GM23338 (cell line): Measurements from ENCODE around the gene MAPK8IP2. TPM values are rescaled to one million over a fixed set of nuclear protein-coding genes. Genes with fewer than 3 reads are reported as not detected.

Experiments used
- ATAC-seq: fragments of 200-7000 bp; cut with Tn5 transposase; 3 replicates; pipeline ENCODE4 v1.9.1; 2020
- DNase-seq: peaks from one replicate; pipeline ENCODE4 v3.0.0-alpha.2; 2015; ENCODE audit warnings: low spot score
- H2AFZ ChIP-seq: fragments of 200-600 bp; sonication (generic); 2 replicates; pipeline ENCODE4 v1.8.0; 2016; ENCODE audit warnings: antibody characterized with exemption, mild to moderate bottlenecking, moderate library complexity
- H3F3A ChIP-seq: fragments of 200-600 bp; sonication (generic); replicated peaks from 2 replicates; pipeline ENCODE4 v1.8.0; 2017; ENCODE audit warnings: antibody characterized with exemption, mixed run types, low read depth
- H3K27ac ChIP-seq: fragments of 200-600 bp; sonication (generic); 2 replicates; pipeline ENCODE4 v1.6.1; 2016; ENCODE audit warnings: low read depth
- H3K27me3 ChIP-seq: fragments of 200-600 bp; sonication (generic); 2 replicates; pipeline ENCODE4 v1.8.0; 2016; ENCODE audit warnings: mild to moderate bottlenecking, mixed run types, moderate library complexity; ENCODE audit not compliant: insufficient read depth
- H3K36me3 ChIP-seq: fragments of 200-600 bp; sonication (generic); 2 replicates; pipeline ENCODE4 v1.8.0; 2016; ENCODE audit warnings: mild to moderate bottlenecking; ENCODE audit not compliant: insufficient read depth
- H3K4me1 ChIP-seq: fragments of 200-600 bp; sonication (generic); 2 replicates; pipeline ENCODE4 v1.8.0; 2016; ENCODE audit warnings: mild to moderate bottlenecking, moderate library complexity; ENCODE audit not compliant: insufficient read depth
- H3K4me2 ChIP-seq: fragments of 200-600 bp; sonication (generic); 2 replicates; pipeline ENCODE4 v1.7.1; 2017; ENCODE audit warnings: mixed run types
- H3K4me3 ChIP-seq: fragments of 200-600 bp; sonication (generic); 2 replicates; pipeline ENCODE4 v1.6.1; 2016; ENCODE audit warnings: mixed run types
- H3K79me2 ChIP-seq: fragments of 200-600 bp; sonication (generic); replicated peaks from 2 replicates; pipeline ENCODE4 v1.8.0; 2017; ENCODE audit warnings: mild to moderate bottlenecking; ENCODE audit not compliant: insufficient read depth
- H3K9me2 ChIP-seq: fragments of 200-600 bp; sonication (generic); 2 replicates; pipeline ENCODE4 v1.8.0; 2017; ENCODE audit not compliant: insufficient read depth
- H4K20me1 ChIP-seq: fragments of 200-600 bp; sonication (generic); replicated peaks from 2 replicates; pipeline ENCODE4 v1.8.0; 2017; ENCODE audit warnings: mild to moderate bottlenecking; ENCODE audit not compliant: insufficient read depth
- H3K27ac Mint-ChIP-seq: 2 replicates; pipeline ENCODE4 v1.8.0; 2020; ENCODE audit warnings: inconsistent platforms, mild to moderate bottlenecking, moderate library complexity, mixed read lengths
- H3K27me3 Mint-ChIP-seq: 3 replicates; pipeline ENCODE4 v1.8.0; 2022; ENCODE audit warnings: low read depth, mild to moderate bottlenecking, moderate library complexity, mixed read lengths, inconsistent platforms; ENCODE audit not compliant: insufficient read depth, poor library complexity
- H3K36me3 Mint-ChIP-seq: 3 replicates; pipeline ENCODE4 v1.8.0; 2021; ENCODE audit warnings: low read depth, mild to moderate bottlenecking, inconsistent platforms, moderate library complexity, mixed read lengths
- H3K4me1 Mint-ChIP-seq: 3 replicates; pipeline ENCODE4 v1.8.0; 2020; ENCODE audit warnings: mild to moderate bottlenecking, inconsistent platforms, mixed read lengths
- H3K4me3 Mint-ChIP-seq: 3 replicates; pipeline ENCODE4 v1.8.0; 2021; ENCODE audit warnings: moderate library complexity, mild to moderate bottlenecking, inconsistent platforms, mixed read lengths
- H3K9me3 Mint-ChIP-seq: 3 replicates; pipeline ENCODE4 v1.8.0; 2020; ENCODE audit warnings: moderate library complexity, mild to moderate bottlenecking, inconsistent platforms, mixed read lengths
- CREB1 ChIP-seq: fragments of 250-450 bp; sonication (Bioruptor Pico); IDR thresholded peaks from 2 replicates; pipeline ENCODE4 v1.5.0; 2020; ENCODE audit warnings: low read depth, mild to moderate bottlenecking, moderate library complexity
- CTCF ChIP-seq, 2 experiments: fragments of 200-600 bp in 1 of 2; sonication (generic) in 1 of 2; conservative IDR thresholded peaks; 2 replicates each; pipeline versions ENCODE4 v1.5.1 to v1.6.1; 2016 to 2017; ENCODE audit warnings: antibody characterized with exemption in 2 of 2, low read depth in 2 of 2, mild to moderate bottlenecking in 2 of 2, moderate library complexity in 1 of 2
- ETS1 ChIP-seq: IDR thresholded peaks from 2 replicates; pipeline ENCODE4 v1.6.1; 2016; ENCODE audit warnings: antibody characterized with exemption
- EZH2 ChIP-seq: fragments of 200-600 bp; sonication (generic); IDR thresholded peaks from one replicate; pipeline ENCODE4 v1.8.0; 2017; ENCODE audit warnings: antibody characterized with exemption, mild to moderate bottlenecking, low read depth; ENCODE audit not compliant: unreplicated experiment
- EZH2phosphoT487 ChIP-seq: fragments of 200-600 bp; sonication (generic); IDR thresholded peaks from one replicate; pipeline ENCODE4 v1.8.1; 2018; ENCODE audit warnings: antibody characterized with exemption; ENCODE audit not compliant: unreplicated experiment
- JUNB ChIP-seq: IDR thresholded peaks from one replicate; pipeline ENCODE4 v1.6.1; 2016; ENCODE audit warnings: antibody characterized with exemption; ENCODE audit not compliant: unreplicated experiment
- NANOG ChIP-seq: IDR thresholded peaks from 2 replicates; pipeline ENCODE4 v1.6.1; 2016; ENCODE audit warnings: antibody characterized with exemption, borderline replicate concordance
- POLR2AphosphoS5 ChIP-seq: IDR thresholded peaks from 2 replicates; pipeline ENCODE4 v1.6.1; 2016; ENCODE audit warnings: antibody characterized with exemption, low read depth
- REST ChIP-seq: IDR thresholded peaks from one replicate; pipeline ENCODE4 v1.6.1; 2018; ENCODE audit warnings: antibody characterized with exemption; ENCODE audit not compliant: unreplicated experiment
- STAT1 ChIP-seq: IDR thresholded peaks from one replicate; pipeline ENCODE4 v1.6.1; 2016; ENCODE audit warnings: antibody characterized with exemption; ENCODE audit not compliant: unreplicated experiment
- ZNF114 ChIP-seq: fragments of 250-450 bp; sonication (Bioruptor Pico); IDR thresholded peaks from 2 replicates; pipeline ENCODE4 v1.5.0; 2020; ENCODE audit warnings: mild to moderate bottlenecking, moderate library complexity
- ZNF331 ChIP-seq: fragments of 250-450 bp; sonication (Bioruptor Pico); IDR thresholded peaks from 2 replicates; pipeline ENCODE4 v1.5.0; 2020; ENCODE audit warnings: low read depth, mild to moderate bottlenecking, moderate library complexity
- ZNF462 ChIP-seq: fragments of 250-450 bp; sonication (Bioruptor Pico); IDR thresholded peaks from 2 replicates; pipeline ENCODE4 v1.5.0; 2020; ENCODE audit warnings: mild to moderate bottlenecking, moderate library complexity
- polyA plus RNA-seq: library from polyadenylated mRNA; unstranded; fragments of >200 nt; fragmentation: Nextera tagmentation; extraction: Ambion mirVana; gene quantifications from 2 replicates; pipeline ENCODE4 v1.2.1, GENCODE V29; 2016
- total RNA-seq: library from RNA; depleted of rRNA; stranded (reverse); fragments of >200 nt; shearing (Covaris generic); gene quantifications from 2 replicates; pipeline ENCODE4 v1.2.3, GENCODE V29; 2014

MAPK8IP2 gene
- total and polyA plus RNA-seq, 2 experiments from 2014 or later = 0.15 to 3.5 TPM

- ATAC-seq = no peak
- Histone ChIP-seq H3K4me1 (peaks cover 8% of the 10 kb centered on the region), H3K9me2 (no peaks in the 10 kb centered on the region), H3K79me2 (no peaks in the 10 kb centered on the region), H3K4me2 (peak overlapping the region; percentile 90; the same call in 1 of the 2 replicates), H2AFZ (no peak overlapping the region), H3F3A (peaks cover 15% of the 10 kb centered on the region), H3K27ac (no peak overlapping the region), H3K36me3 (no peaks in the 10 kb centered on the region), H4K20me1 (peaks cover 3% of the 10 kb centered on the region; the same call in 1 of the 2 replicates), H3K27me3 (peaks cover 10% of the 10 kb centered on the region; the same call in 1 of the 2 replicates), H3K4me3 (no peak overlapping the region)
- TF ChIP-seq ETS1 (no peak), STAT1 (no peak), CTCF (conservative IDR thresholded peaks at IDR 0.05; ENCODE audit: low read depth in 2 of 2) (no peak), EZH2phosphoT487 (no peak), POLR2AphosphoS5 (no peak), ZNF331 (CRISPR knock-in tag) (no peak), ZNF462 (CRISPR knock-in tag) (no peak), JUNB (no peak), CREB1 (CRISPR knock-in tag) (no peak), EZH2 (no peak), ZNF114 (no peak), NANOG (no peak), REST (no peak)
- H3K4me1 Mint-ChIP-seq = peaks cover 7% of the 10 kb centered on the region
- peak overlapping the region; percentile 86 for H3K4me3 Mint-ChIP-seq
- DNase-seq = peak; percentile 55
- H3K9me3 Mint-ChIP-seq = no peaks in the 10 kb centered on the region
- no peaks in the 10 kb centered on the region; the same call in 2 of the 3 replicates for H3K36me3 Mint-ChIP-seq
- H3K27me3 Mint-ChIP-seq = peaks cover 10% of the 10 kb centered on the region
- H3K27ac Mint-ChIP-seq = no peak overlapping the region
Observed at GRCh38 chr22:50584106-50585096, 16.2 kb upstream of the MAPK8IP2 start.
